Amygdala (tissue), 56 donors: Measurements from ENCODE around the gene WNT7A.
"Not testable (repeated sequence)": the region's sequence is repeated elsewhere in the genome, so short reads cannot be mapped to it uniquely, and the experiment has no call there.

Source experiments
- DNase-seq, 56 donors: peaks; one replicate each; lab custom pipeline; 2025; lab: John Stamatoyannopoulos, UW

WNT7A gene

DNA sequence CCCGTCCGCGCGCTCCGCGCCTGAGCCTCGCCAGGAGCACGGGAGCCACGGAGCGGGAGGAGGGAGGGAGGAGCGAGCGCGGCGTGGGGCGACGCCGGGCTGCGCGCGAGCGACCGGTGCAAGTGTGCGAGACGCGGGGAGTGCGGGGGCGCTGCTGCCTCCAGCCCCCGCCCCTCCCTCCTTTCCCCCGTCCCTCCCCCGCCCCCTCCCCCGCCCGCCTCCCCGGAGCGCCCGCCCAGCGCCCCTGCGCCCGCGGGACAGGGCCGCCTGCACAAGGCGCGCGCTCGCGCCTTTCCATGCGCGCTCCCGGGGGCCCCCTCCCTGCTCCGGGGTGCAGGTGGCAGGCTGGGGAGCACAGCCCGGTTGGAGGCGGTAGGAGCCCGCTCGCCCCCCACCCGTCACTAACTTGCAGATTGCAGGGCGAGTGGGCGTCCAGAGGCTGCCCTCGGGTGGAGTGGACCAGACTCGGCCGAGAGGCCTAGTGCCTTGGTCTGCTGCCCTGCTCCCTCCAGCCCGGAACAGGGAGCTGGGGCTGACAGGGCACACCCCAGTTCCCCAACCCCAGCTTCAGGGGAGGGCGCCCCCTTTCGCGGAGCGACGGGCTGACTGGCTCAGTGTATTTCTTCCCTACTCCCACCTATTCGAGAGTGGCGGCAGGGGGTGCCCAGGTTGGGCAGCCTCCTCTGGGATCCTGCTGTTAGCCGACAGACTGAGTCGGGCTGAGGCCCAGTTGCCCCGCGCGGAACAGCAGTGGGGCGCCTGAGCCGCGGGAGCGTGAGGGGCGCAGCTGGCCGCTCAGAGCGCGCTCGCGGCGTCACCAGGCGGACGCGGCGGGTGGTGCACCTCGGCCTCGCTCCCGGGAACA is at the start of gene WNT7A:
Gene WNT7A, minus strand, starts transcription at position 126 of the 865 bp plus-strand sequence. CDS start 255 bp downstream, outside the sequence.
- peak in 22 of 56 donors; percentile 17 to 77 (median 50) for DNase-seq

DNA sequence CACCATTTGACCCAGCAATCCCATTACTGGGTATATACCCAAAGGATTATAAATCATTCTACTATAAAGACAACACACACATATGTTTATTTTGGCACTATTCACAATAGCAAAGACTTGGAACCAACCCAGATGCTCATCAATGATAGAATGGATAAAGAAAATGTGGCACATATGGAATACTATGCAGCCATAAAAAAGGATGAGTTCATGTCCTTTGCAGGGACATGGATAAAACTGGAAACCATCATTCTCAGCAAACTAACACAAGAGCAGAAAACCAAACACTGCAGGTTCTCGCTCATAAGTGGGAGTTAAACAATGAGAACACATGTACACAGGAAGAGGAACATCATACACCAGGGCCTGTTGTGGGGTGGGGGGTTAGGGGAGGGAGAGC is 48.9 kb upstream of the WNT7A start:
- not testable (repeated sequence) for DNase-seq

- no peak for DNase-seq
Observed at GRCh38 chr3:13927295-13927694, 47.4 kb upstream of the WNT7A start.

GRCh38 chr3:13916375-13916774 is 36.5 kb upstream of the WNT7A start:
- no peak for DNase-seq

DNA sequence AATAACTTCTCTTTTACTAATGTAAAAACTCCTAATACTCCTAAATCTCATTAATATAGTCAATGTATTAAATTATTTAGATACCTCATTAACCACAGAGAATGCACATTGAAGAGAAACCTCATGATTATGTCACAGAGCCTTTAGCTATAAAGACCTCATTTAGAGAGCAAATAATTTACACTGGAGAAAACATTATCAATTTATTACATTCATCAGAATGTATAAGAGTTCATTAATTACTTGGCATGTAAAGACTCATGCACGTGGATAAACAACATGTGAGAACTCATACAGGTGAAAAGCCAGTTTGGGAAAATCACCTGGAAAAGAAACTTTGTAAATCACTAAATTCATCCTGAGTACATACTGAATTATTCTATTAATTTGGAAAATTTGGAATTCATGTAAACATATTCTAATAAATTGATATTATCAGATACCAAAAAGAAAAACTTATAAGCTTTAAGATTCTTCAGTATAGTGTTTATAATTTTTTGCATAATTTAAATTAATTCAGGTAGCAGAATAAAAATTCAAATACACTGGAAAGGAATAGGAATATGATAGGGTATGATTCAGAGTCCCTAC is 22.9 kb upstream of the WNT7A start:
- no peak for DNase-seq

- no peak for DNase-seq
Observed at GRCh38 chr3:13901935-13902584, 22.2 kb upstream of the WNT7A start.

DNA sequence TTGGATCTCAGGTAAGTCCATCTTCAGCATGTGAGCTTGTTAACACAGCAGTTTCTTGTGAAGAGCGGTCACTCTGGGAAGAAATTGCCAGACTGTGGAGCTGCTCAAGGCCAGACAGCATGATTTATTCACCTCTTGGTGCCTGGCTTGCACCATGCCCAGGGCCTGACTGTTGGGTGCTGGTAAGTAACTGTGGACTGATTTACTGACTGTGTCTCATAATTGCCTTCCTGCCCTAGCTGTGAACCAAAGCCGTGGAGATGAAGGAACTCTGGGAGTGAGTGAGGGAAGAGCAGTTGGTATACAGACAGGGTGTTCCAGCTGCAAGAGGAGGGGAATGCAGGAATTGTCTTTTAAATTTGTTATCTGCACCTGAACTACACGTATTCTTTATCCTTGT is 18.5 kb upstream of the WNT7A start:
- no peak for DNase-seq

DNA sequence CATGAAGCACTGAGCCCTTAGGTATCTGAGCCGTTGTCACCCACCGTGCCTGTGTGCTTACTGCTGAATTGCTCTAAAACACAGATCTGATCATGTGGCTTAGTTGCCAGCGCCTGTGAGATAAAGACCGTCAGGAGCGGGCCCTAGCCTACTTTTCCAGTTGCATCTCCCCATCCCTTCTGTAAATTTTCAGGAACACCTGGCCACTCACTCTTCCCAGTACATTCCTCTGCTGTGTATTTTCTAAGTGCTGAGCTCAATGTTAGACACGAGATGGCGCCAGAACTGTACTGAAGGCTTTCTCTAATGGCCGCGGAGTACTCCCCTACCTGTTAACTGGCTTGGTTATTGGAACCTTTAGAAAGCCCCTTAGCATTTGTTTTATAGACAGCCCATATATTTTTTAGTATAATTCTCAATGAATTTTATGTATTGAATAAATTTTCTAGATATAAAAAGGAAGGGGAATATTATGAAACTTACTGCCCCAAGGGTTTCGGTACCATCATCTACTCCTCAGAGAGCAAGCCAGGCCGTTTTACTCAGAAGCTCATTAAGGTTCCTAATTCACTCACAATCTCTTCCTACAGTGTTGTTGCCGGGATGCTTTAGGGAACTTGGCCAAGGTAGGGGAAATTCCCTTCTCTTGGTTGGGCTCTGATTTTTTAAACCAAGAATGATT is 16.7 kb upstream of the WNT7A start:
- DNase-seq, result peak in 12 of 56 donors; percentile 17 to 72 (median 38)

- DNase-seq, result peak in 55 of 56 donors; percentile 43 to 94 (median 86)
Observed at GRCh38 chr3:13895155-13896105, 15.6 kb upstream of the WNT7A start.

DNA sequence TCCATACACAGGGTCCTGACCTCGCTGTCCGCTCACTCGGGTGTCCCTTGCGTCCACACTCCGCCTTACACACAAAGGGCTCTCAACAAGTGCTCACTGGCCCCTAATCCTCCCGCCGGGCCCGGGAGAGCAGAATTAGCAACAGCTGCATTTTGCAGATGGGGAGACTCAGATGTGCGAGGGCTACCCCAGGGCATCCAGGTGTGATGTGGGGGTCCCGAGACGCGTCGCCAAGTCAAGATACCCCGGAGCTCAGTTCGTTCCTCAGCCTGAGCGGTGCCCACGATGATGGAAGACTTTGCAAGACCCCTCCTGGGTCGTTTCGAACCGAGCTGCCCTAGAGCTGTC is 14.9 kb upstream of the WNT7A start:
- DNase-seq, result no peak

DNA sequence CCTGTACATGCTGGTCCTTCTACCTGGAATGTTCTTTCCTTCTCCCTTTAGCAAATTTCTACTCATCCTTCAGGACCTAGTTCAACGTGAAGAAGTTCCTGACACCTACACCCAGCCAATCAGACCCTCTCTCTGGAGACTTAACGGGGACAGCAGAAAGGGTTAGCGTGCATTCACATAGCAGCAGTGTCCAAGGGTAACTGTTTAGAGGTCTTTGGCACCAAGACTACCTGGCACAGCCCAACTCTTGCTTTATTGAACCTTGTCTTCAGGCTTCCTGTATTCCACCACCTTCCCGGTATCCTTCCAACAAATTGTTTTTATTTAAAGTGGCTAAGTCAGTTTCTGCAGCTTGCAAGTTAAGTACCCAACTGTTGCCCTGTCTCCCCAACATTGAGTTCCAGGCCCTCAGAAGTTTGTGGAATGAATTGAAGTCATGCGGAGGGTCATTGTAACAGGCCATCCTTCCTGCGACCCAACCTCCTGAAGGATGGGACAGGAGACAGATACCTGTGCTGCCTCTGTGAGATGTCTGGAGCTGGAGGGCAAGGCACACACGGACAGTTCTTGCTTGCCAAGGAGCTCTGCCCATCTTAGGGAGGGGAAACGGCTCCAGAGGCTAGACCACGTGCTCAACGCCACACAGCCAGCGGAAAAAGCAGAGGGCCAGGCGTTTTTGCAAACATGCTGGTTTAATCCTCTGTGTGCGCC is 14.4 kb upstream of the WNT7A start:
- no peak for DNase-seq

- DNase-seq, result no peak
Observed at GRCh38 chr3:13892304-13892703, 12.4 kb upstream of the WNT7A start.

DNA sequence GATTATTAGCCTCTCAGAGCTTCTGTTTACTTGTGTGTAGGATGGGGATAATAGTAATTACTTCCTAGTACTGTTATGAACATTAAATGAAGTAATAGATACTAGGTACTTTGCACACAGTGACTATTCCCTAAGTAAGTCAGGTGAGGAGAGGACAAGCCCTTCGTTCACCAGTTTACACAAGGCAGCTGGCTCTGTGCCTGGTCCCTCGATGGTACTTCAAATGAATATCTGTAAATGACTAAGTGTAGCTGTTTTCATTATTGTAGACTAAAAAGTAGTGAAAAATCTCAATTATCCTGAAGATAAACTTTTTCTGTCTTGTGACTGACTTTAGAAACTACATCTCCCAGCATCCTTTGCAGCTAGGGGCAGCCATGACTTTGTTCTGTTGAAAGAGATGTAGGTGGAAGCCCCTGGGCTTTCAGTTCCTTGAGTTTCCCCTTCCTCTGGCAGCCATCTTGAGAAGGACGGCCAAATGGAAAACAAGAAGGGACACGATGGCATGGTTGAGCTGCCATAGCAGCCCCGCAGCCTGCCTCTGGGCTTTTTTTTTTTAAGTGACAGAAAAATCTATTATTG is 11.7 kb upstream of the WNT7A start:
- no peak for DNase-seq

- no peak for DNase-seq
Observed at GRCh38 chr3:13891017-13891392, 11.1 kb upstream of the WNT7A start.

- DNase-seq, result no peak
Observed at GRCh38 chr3:13890377-13891016, 10.6 kb upstream of the WNT7A start.

DNA sequence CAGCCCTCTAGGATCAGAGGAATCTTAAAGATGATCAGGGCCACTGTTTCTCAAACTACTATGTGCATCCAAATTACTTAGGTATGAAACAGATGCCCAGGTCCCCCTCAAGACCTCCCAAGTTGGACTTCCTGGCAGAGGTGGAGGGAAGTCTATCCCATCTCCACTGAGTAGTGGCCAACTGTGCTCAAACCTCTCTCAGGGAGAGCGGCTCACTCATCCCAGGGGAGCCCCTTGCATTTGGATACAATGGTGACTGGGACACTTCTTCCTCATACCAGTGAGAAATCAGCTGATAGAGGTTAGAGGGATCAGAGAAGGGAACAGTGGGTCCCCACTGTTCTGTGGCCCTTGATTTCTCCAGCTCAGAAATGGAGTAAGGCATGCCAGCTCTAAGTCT is 8.7 kb upstream of the WNT7A start:
- DNase-seq, result no peak

- peak in 1 of 56 donors; percentile 40 for DNase-seq
Observed at GRCh38 chr3:13887495-13888300, 7.8 kb upstream of the WNT7A start.
